Activated CD4-positive, alpha-beta T cell treated with anti-CD3 and anti-CD28 coated beads, Interleukin-2, amount 10 ng/mL, durations not matched to agents 24 days and 14 days (primary cell): ENCODE measurements around the gene GPR142. TPM values are rescaled to one million over a fixed set of nuclear protein-coding genes. Genes with fewer than 3 reads are reported as not detected.

Experiments used
- DNase-seq: peaks from one replicate; pipeline ENCODE4 v3.0.0; 2022
- H3K27ac Mint-ChIP-seq: one replicate; pipeline ENCODE4 v1.8.0; 2022; ENCODE audit warnings: mild to moderate bottlenecking, mixed read lengths
- H3K27me3 Mint-ChIP-seq: one replicate; pipeline ENCODE4 v1.8.0; 2022; ENCODE audit warnings: mixed read lengths
- H3K36me3 Mint-ChIP-seq: one replicate; pipeline ENCODE4 v1.8.0; 2022; ENCODE audit warnings: low read depth, mild to moderate bottlenecking, mixed read lengths
- H3K4me1 Mint-ChIP-seq: one replicate; pipeline ENCODE4 v1.8.0; 2021; ENCODE audit warnings: mixed read lengths
- H3K4me3 Mint-ChIP-seq: one replicate; pipeline ENCODE4 v1.8.0; 2022; ENCODE audit warnings: mild to moderate bottlenecking, moderate library complexity, mixed read lengths
- H3K9me3 Mint-ChIP-seq: one replicate; pipeline ENCODE4 v1.8.0; 2021; ENCODE audit warnings: mixed read lengths
- intact Hi-C: fragments of 100-400 bp; cut with micrococcal nuclease; formaldehyde crosslinking; loops from one replicate; pipeline ENCODE4 v1.15.1; 2023
- total RNA-seq: library from RNA; stranded (reverse); gene quantifications from 2 replicates; pipeline ENCODE4 v1.2.3, GENCODE V29; 2022

GPR142 gene
- total RNA-seq, 1 donor from 2014 or later, result not detected

GRCh38 chr17:74353446-74354060 lies 13.8 kb upstream of the GPR142 start:
- Mint-ChIP-seq H3K36me3 (peaks cover 1% of the 10 kb centered on the region), H3K27ac (no peak overlapping the region), H3K27me3 (peaks cover 62% of the 10 kb centered on the region), H3K4me3 (no peak overlapping the region), H3K4me1 (peaks cover 9% of the 10 kb centered on the region), H3K9me3 (no peaks in the 10 kb centered on the region)
- DNase-seq, result no peak
- intact Hi-C loops, result loop anchor here (1.0 to 2.0 kb wide), 2 partner anchors 47 to 140 kb away; partner anchors contain the start of gene TTYH2

DNA sequence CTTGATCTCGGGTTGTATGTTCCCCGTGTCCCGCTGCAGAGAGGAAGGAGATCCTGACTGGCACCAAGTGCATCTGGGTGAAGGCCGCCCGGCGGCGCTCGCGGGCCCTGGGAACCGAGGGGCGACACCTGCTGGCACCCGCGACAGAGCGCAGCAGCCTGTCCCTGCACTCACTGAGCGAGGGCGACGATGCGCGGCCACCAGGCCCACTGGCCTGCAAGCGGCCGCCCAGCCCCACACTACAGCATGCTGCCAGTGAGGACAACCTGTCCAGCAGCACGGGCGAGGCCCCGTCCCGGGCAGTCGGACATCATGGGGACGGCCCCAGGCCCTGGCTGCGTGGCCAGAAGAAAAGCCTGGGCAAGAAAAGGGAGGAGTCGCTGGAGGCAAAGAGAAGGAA lies 13.2 kb upstream of the GPR142 start:
- Mint-ChIP-seq H3K4me1 (peaks cover 9% of the 10 kb centered on the region), H3K4me3 (no peak overlapping the region), H3K27ac (no peak overlapping the region), H3K36me3 (peaks cover 2% of the 10 kb centered on the region), H3K9me3 (no peaks in the 10 kb centered on the region), H3K27me3 (peaks cover 62% of the 10 kb centered on the region)
- peak; percentile 89 for DNase-seq
- intact Hi-C loops, result loop anchor here (1.0 to 2.0 kb wide), 2 partner anchors 47 to 141 kb away; partner anchors contain the start of gene TTYH2

- Mint-ChIP-seq H3K27ac (no peak overlapping the region), H3K27me3 (peaks cover 63% of the 10 kb centered on the region)
Observed at GRCh38 chr17:74354561-74354960, 12.7 kb upstream of the GPR142 start.

GRCh38 chr17:74355065-74355464 lies 12.2 kb upstream of the GPR142 start:
- H3K27ac Mint-ChIP-seq, result no peak overlapping the region
- intact Hi-C loops, result loop anchor here (2.0 kb wide), 1 partner anchor 48 kb away; no protein-coding TSS in a partner anchor
- H3K27me3 Mint-ChIP-seq, result peaks cover 61% of the 10 kb centered on the region
- peaks cover 2% of the 10 kb centered on the region for H3K36me3 Mint-ChIP-seq
- no peaks in the 10 kb centered on the region for H3K9me3 Mint-ChIP-seq
- no peak for DNase-seq
- H3K4me1 Mint-ChIP-seq, result peaks cover 9% of the 10 kb centered on the region
- H3K4me3 Mint-ChIP-seq, result no peak overlapping the region

More at GRCh38 chr17:74354561-74354960, 12.7 kb upstream of the GPR142 start:
- no peak for DNase-seq
- intact Hi-C loops, result loop anchor here (1.0 to 2.0 kb wide), 2 partner anchors 48 to 141 kb away; partner anchors contain the start of gene TTYH2
- H3K4me1 Mint-ChIP-seq, result peaks cover 9% of the 10 kb centered on the region
- peaks cover 2% of the 10 kb centered on the region for H3K36me3 Mint-ChIP-seq
- H3K4me3 Mint-ChIP-seq, result no peak overlapping the region
- no peaks in the 10 kb centered on the region for H3K9me3 Mint-ChIP-seq

- DNase-seq, result peak; percentile 69
- H3K4me1 Mint-ChIP-seq, result peaks cover 9% of the 10 kb centered on the region
- intact Hi-C loops, result loop anchor here (1.0 kb wide), 1 partner anchor 56 kb away; no protein-coding TSS in a partner anchor
- H3K27me3 Mint-ChIP-seq, result peaks cover 53% of the 10 kb centered on the region
- H3K4me3 Mint-ChIP-seq, result no peak overlapping the region
- peaks cover 2% of the 10 kb centered on the region for H3K36me3 Mint-ChIP-seq
- H3K27ac Mint-ChIP-seq, result no peak overlapping the region
- no peaks in the 10 kb centered on the region for H3K9me3 Mint-ChIP-seq
Observed at GRCh38 chr17:74356646-74357465, 10.4 kb upstream of the GPR142 start.

DNA sequence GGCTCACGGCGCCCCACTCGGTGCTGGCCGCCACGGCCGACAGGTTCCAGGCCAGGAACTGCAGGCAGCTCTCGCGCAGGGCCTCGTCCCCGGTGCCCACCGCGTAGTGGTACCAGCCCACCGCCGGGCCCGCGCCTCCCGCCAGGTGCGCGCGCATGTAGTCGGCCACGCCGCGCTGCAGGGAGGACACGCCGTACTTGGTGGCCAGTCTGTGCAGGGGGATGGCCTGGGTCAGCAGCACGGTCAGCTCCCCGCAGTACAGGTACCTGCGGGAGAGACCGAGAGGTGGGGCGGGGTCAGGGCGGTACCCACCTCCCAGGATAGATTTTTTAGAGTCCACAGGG lies 9.9 kb upstream of the GPR142 start:
- H3K27me3 Mint-ChIP-seq, result peaks cover 49% of the 10 kb centered on the region
- no peak overlapping the region for H3K4me3 Mint-ChIP-seq
- H3K9me3 Mint-ChIP-seq, result no peaks in the 10 kb centered on the region
- H3K36me3 Mint-ChIP-seq, result peaks cover 2% of the 10 kb centered on the region
- no peak overlapping the region for H3K27ac Mint-ChIP-seq
- peaks cover 8% of the 10 kb centered on the region for H3K4me1 Mint-ChIP-seq
- intact Hi-C loops, result no loop called here
- no peak for DNase-seq

GRCh38 chr17:74358697-74359096 lies 8.6 kb upstream of the GPR142 start:
- H3K4me3 Mint-ChIP-seq, result no peak overlapping the region
- intact Hi-C loops, result no loop called here
- no peaks in the 10 kb centered on the region for H3K9me3 Mint-ChIP-seq
- peaks cover 2% of the 10 kb centered on the region for H3K36me3 Mint-ChIP-seq
- H3K27ac Mint-ChIP-seq, result no peak overlapping the region
- H3K4me1 Mint-ChIP-seq, result peaks cover 8% of the 10 kb centered on the region
- DNase-seq, result no peak
- H3K27me3 Mint-ChIP-seq, result peaks cover 40% of the 10 kb centered on the region

- Mint-ChIP-seq H3K27ac (no peak overlapping the region), H3K27me3 (peaks cover 30% of the 10 kb centered on the region), H3K4me3 (no peak overlapping the region), H3K4me1 (peaks cover 2% of the 10 kb centered on the region), H3K9me3 (no peaks in the 10 kb centered on the region), H3K36me3 (peaks cover 2% of the 10 kb centered on the region)
- no peak for DNase-seq
- intact Hi-C loops, result no loop called here
Observed at GRCh38 chr17:74359916-74360315, 7.4 kb upstream of the GPR142 start.

DNA sequence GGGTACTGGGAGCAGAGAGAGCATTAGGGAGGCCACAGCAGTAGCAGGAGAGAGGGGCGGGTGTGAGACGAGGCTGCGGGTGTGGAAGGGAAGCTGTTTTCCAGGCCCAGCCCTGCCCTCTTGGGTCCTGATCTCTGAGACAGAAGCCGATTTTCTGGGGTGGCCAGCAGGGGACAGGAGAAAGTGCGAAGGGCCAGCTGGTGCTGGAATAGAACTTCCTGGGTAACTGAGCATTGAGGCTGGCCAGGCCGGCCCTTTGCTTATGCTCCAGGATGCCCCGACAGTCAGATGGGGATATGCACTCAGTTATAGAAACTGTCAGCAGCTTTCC lies 6.4 kb upstream of the GPR142 start:
- Mint-ChIP-seq H3K27me3 (peaks cover 22% of the 10 kb centered on the region), H3K27ac (no peak overlapping the region), H3K9me3 (no peaks in the 10 kb centered on the region), H3K4me3 (no peak overlapping the region), H3K36me3 (peaks cover 2% of the 10 kb centered on the region), H3K4me1 (peaks cover 2% of the 10 kb centered on the region)
- intact Hi-C loops, result no loop called here
- no peak for DNase-seq

GRCh38 chr17:74361230-74362068 lies 5.9 kb upstream of the GPR142 start, which contains the start of gene BTBD17:
TSS of gene BTBD17 (minus strand) at chr17:74361868. CDS start at chr17:74361819, 49 bp downstream.
- Mint-ChIP-seq H3K27ac (no peak within 1 kb of the TSS), H3K4me3 (no peak within 1 kb of the TSS), H3K27me3 (peaks cover 17% of the 10 kb centered on the region), H3K4me1 (peaks cover 2% of the 10 kb centered on the region), H3K9me3 (no peaks in the 10 kb centered on the region), H3K36me3 (peaks cover 2% of the 10 kb centered on the region)
- intact Hi-C loops, result no loop called here
- peak; percentile 84 for DNase-seq

GRCh38 chr17:74362069-74362405 lies 5.3 kb upstream of the GPR142 start:
- Mint-ChIP-seq H3K9me3 (no peaks in the 10 kb centered on the region), H3K4me1 (peaks cover 2% of the 10 kb centered on the region), H3K36me3 (peaks cover 2% of the 10 kb centered on the region), H3K27me3 (peaks cover 16% of the 10 kb centered on the region), H3K27ac (no peak overlapping the region), H3K4me3 (no peak overlapping the region)
- intact Hi-C loops, result no loop called here
- DNase-seq, result no peak

DNA sequence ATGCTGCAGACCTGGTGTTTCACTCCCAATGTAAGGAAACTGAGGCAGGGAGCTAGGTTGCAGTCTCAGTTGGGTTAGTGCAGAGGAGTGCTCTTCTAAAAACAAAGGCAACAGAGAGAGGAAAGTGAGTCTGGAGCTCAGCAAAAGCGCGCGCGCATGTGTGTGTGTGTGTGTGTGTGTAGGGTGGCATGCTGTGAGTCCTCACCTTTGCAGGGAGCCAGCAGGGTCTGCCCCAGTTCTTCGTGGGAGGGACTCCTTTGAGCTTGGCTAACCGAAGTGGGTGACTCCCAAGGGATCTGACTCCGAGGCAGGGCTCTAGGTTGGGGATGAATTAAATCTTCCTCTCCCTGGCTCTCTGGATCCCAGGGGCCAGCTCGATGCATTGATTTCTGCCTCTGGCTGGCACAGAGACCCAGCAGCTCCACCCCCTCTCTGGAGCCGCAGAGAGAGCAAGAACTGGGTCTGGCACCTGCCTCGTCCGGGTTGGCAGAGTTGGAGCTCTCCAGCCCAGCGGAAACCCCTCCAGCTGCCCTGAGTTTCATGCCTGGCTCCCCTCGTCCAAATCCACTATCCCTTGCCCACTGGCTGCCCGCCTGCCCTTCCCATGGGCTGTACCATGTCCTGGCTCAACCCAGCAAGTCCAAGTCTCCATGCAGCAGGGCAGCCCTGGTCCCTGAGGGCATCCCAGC lies 4.4 kb upstream of the GPR142 start:
- DNase-seq, result no peak
- intact Hi-C loops, result no loop called here
- H3K4me3 Mint-ChIP-seq, result no peak overlapping the region
- no peak overlapping the region for H3K27ac Mint-ChIP-seq
- peaks cover 2% of the 10 kb centered on the region for H3K36me3 Mint-ChIP-seq
- H3K27me3 Mint-ChIP-seq, result peaks cover 15% of the 10 kb centered on the region
- H3K9me3 Mint-ChIP-seq, result no peaks in the 10 kb centered on the region
- peaks cover under 1% of the 10 kb centered on the region for H3K4me1 Mint-ChIP-seq

DNA sequence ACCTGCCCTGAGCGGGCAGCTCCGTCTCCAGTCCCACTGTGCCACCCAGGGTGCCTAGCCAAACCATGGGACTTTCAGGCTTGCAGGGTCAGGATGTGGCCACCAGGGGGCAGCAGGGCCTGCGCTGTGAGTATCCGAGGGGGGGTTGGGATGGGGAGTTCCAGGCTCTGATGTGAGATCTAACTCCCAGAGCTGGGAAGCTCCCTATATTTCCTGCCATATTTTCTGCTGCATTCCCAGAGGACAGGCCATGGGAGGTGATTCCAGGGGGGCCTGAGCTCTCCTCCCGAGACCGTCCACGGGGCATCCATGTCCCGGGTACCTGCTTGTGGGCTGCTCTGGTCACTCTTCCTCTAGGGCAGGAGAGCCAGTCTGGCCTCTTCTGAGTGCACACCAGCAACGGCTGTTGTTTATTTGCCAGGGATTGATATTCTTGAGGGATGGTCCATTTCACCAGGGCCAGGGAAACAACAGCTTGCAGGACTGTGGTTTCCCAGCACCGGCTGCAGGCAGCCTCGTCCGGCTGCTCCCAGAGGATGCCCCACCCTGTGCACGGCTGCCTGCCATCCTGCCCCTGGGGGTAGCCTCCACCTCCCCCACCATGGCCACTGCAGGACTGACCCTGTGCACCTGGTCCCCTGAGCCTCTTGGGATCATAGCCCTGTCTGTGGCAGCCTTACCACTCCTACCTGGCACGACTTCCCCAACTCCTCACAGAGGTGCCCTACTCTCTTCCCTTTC lies 1.2 kb downstream of the GPR142 start:
- DNase-seq, result peak; percentile 92
- H3K4me3 Mint-ChIP-seq, result peak overlapping the region; percentile 58
- peaks cover 14% of the 10 kb centered on the region for H3K4me1 Mint-ChIP-seq
- intact Hi-C loops, result loop anchor here (1.0 kb wide), 2 partner anchors 89 to 165 kb away; no protein-coding TSS in a partner anchor
- no peak overlapping the region for H3K27ac Mint-ChIP-seq
- H3K36me3 Mint-ChIP-seq, result no peaks in the 10 kb centered on the region
- H3K27me3 Mint-ChIP-seq, result peaks cover 4% of the 10 kb centered on the region
- H3K9me3 Mint-ChIP-seq, result no peaks in the 10 kb centered on the region
